MG63 (cell line): ENCODE results near the gene DERL2. TPM values are rescaled to one million over a fixed set of nuclear protein-coding genes. Genes with fewer than 3 reads are reported as not detected.

Source experiments
- DNase-seq: peaks from one replicate; pipeline ENCODE4 v3.0.0-alpha.2; 2020
- H3K27me3 ChIP-seq: fragments of 250-450 bp; sonication (Bioruptor Pico); 2 replicates; pipeline ENCODE4 v1.5.1; 2020; ENCODE audit warnings: mild to moderate bottlenecking, moderate library complexity
- H3K36me3 ChIP-seq: fragments of 250-450 bp; sonication (Bioruptor Pico); 2 replicates; pipeline ENCODE4 v1.5.1; 2020; ENCODE audit warnings: mild to moderate bottlenecking, moderate library complexity
- H3K4me3 ChIP-seq: fragments of 250-450 bp; sonication (Bioruptor Pico); 2 replicates; pipeline ENCODE4 v1.5.1; 2020; ENCODE audit warnings: mild to moderate bottlenecking, moderate library complexity
- H3K9me3 ChIP-seq: fragments of 250-450 bp; sonication (Bioruptor Pico); 2 replicates; pipeline ENCODE4 v1.5.1; 2020; ENCODE audit warnings: mild to moderate bottlenecking, moderate library complexity
- total RNA-seq: library from RNA; depleted of rRNA; stranded (reverse); fragments of >200 nt; shearing (Covaris generic); gene quantifications from 2 replicates; pipeline ENCODE4 v1.2.3, GENCODE V29; 2014; ENCODE audit warnings: low replicate concordance; rRNA removed

The DERL2 gene
- total RNA-seq: 15.2 and 53.2 TPM in 2 replicates

DNA sequence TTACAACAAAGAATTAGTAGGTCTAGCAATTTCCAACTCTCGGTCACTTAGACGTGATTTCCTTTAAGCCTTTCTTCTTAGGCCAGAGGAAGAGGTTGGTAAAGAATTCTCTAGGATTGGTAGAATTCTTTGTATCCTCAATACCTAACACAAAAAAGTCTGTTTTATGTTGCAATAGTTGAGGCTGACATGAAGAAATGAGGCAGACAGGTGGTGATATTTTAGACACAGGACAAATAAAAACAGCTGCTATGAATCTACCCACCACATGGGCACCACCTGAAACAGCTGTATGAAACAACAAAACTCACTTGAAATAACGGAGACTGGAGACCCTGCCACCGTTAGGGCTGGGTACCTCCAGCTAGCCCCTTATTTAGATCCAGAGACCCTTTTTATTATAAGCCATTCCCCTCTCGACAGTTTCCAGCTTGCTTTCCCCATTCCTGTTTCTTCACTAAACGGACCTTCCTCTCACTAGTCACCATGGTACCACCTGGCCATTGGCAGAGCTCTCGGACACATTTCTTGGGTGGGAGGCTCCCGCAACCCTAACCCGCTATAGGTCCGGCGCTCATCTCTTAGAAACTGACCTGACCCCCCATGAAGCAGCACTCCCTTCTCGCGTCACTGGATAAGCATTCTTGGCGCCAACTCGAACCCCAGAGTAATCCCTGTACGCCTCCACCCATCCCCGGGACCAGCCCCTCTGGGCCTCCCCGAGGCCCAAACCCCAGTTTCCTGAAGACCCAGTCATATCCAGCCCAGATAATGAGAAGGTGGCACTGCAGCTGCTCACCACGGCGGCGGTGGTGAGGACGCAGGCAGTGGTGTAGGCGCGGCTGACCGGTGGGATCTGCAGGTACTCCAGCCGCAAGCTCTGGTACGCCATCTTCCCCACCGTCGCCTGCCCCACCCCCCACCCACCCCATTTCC is at the start of gene DERL2:
TSS of gene DERL2 (minus strand) at position 909 of the 936 bp plus-strand sequence. CDS start at position 892, 17 bp downstream.
- no peaks in the 10 kb centered on the region for H3K9me3 ChIP-seq
- H3K36me3 ChIP-seq: peaks cover 69% of the 10 kb centered on the region
- H3K4me3 ChIP-seq: peak within 1 kb of the TSS; percentile 86
- H3K27me3 ChIP-seq: no peaks in the 10 kb centered on the region
- DNase-seq: peak; percentile 21

GRCh38 chr17:5535436-5535835 is 49.5 kb upstream of the DERL2 start:
- H3K9me3 ChIP-seq: no peaks in the 10 kb centered on the region
- no peaks in the 10 kb centered on the region for H3K27me3 ChIP-seq
- no peaks in the 10 kb centered on the region for H3K36me3 ChIP-seq
- H3K4me3 ChIP-seq: no peak overlapping the region
- DNase-seq: no peak

- Histone ChIP-seq H3K27me3 (no peaks in the 10 kb centered on the region), H3K36me3 (no peaks in the 10 kb centered on the region), H3K9me3 (no peaks in the 10 kb centered on the region), H3K4me3 (no peak overlapping the region)
- DNase-seq: no peak
Observed at GRCh38 chr17:5533486-5534315, 47.7 kb upstream of the DERL2 start.

DNA sequence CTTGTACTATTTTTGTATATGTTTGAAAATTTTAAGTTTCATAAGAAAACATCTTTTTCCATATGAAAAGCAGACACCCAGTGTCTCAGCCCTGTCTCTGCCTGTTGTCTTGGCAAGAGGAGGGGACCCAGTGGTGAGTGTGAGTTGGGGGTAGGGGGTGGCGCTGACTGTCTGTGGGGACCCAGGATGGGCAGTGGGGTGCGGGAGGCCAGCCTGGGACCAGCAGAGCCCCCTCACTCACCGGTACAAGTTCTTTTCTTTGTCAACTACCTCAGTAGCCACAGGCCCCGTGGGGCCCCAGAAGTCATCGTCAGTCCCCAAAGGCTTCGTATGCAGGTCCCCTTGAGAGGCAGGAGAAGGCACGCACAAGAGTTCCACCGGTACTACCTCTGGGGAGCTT is 46.6 kb upstream of the DERL2 start:
- Histone ChIP-seq H3K9me3 (no peaks in the 10 kb centered on the region), H3K4me3 (no peak overlapping the region), H3K36me3 (no peaks in the 10 kb centered on the region), H3K27me3 (no peaks in the 10 kb centered on the region)
- no peak for DNase-seq

DNA sequence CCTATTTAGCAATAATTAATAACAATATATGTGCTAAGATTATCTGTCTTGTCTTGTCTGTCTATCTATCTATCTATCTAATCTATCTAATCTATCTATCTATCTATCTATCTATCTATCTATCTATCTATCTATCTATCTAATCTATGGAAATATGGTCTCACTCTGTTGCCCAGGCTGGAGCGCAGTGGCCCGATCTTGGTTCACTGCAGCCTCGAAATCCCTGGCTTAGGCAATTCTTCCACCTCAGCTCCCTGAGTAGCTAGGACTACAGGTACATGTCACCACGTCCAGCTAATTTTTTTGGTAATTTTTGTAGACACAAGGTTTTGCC is 45.1 kb upstream of the DERL2 start:
- H3K36me3 ChIP-seq: no peaks in the 10 kb centered on the region
- H3K4me3 ChIP-seq: no peak overlapping the region
- no peak for DNase-seq
- no peaks in the 10 kb centered on the region for H3K27me3 ChIP-seq
- H3K9me3 ChIP-seq: no peaks in the 10 kb centered on the region

GRCh38 chr17:5530265-5531084 is 44.5 kb upstream of the DERL2 start:
- DNase-seq: no peak
- no peaks in the 10 kb centered on the region for H3K27me3 ChIP-seq
- H3K9me3 ChIP-seq: no peaks in the 10 kb centered on the region
- H3K36me3 ChIP-seq: no peaks in the 10 kb centered on the region
- no peak overlapping the region for H3K4me3 ChIP-seq

GRCh38 chr17:5527601-5528250 is 41.7 kb upstream of the DERL2 start:
- H3K4me3 ChIP-seq: no peak overlapping the region
- DNase-seq: no peak
- no peaks in the 10 kb centered on the region for H3K36me3 ChIP-seq
- H3K9me3 ChIP-seq: no peaks in the 10 kb centered on the region
- no peaks in the 10 kb centered on the region for H3K27me3 ChIP-seq

DNA sequence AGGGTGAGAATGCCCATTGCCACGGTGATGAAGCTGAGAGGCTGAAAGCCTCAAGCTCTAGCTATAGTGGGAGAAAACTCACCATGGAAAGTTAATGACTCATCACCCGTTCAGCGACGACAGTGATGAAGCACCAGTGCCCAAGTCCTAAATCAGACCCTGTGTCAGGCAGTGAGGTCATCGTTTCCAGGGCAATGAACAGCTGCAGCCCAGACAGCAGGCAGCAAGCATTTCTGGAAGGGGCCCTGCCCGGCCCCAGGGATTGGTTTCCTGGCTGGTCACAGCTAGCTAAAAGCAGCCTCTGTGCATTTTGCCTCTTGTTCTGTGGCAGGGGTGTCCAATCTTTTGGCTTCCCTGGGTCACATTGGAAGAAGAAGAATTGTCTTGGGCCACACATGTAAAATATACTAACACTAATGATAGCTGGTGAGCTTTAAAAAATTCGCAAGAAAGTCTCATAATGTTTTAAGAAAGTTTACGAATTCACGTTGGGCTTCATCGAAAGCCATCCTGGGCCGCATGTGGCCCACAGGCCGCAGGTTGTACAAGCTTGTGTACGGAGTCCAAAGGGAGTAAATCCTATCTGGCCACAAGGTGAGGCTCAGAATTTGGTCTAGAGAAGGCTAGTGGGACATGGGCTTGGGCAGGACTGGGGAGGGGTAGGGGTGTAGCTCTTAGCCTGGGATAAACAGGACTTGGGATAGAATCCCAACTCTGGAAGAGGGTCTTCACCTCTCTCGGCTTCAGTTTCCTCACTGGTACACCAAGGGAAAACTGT is 41.0 kb upstream of the DERL2 start:
- Histone ChIP-seq H3K27me3 (no peaks in the 10 kb centered on the region), H3K4me3 (no peak overlapping the region), H3K9me3 (no peaks in the 10 kb centered on the region), H3K36me3 (no peaks in the 10 kb centered on the region)
- peak; percentile 92 for DNase-seq

DNA sequence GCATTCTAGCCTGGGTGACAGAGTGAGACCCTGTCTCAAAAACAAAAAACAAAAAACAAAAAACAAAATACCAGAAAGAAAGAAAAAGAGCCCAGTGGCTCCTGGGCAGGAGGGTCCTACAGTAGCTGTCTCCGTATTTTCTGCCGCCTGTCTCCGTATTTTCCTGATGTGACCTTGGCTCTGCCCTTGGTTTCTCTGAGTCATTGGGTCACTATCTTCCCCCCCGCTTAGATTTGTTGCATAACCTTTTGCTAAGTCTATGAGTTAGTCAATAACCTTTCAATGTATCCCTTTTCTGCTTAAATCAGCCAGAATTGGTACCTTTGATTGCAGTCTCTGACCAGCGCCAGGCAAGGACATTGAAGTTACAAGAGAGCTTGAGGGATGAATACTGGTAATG is 37.3 kb upstream of the DERL2 start:
- H3K9me3 ChIP-seq: no peaks in the 10 kb centered on the region
- DNase-seq: no peak
- no peaks in the 10 kb centered on the region for H3K36me3 ChIP-seq
- no peak overlapping the region for H3K4me3 ChIP-seq
- no peaks in the 10 kb centered on the region for H3K27me3 ChIP-seq

- DNase-seq: no peak
- Histone ChIP-seq H3K9me3 (no peaks in the 10 kb centered on the region), H3K4me3 (no peak overlapping the region), H3K27me3 (no peaks in the 10 kb centered on the region), H3K36me3 (no peaks in the 10 kb centered on the region)
Observed at GRCh38 chr17:5522476-5522875, 36.5 kb upstream of the DERL2 start.

DNA sequence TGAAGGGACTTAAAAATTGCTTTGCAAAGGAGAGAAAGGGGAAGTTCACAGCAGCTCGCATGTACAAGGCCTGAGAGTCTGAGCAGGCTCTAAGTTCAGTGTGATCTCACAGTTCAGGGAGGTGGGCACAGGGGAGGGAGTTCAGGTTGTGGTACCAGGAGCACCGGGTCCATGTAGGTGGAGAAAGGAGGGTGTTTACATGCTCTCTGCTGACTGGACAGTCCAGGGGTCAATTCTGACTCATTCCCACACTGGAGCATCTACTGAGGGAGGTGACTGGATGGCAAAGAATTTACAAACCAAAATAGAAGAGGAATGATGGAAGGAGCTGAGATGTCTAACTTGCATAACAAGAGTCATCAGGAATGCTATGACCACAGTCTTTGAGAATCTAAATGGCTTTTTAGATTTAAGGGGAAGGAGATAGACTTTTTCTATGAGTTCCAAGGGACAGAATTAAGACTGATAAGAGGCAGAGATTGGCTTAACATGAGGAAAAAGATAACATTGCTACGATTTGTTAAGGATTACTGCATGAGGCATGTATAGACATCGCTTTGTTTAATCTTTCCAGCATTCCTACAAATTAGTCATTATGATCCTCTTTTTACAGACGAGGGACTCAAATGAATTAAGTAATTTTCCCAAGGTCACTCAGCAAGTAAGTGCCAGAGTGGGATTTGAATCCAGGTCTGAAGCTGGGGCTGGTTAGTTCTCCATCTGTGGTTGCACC is 30.2 kb upstream of the DERL2 start:
- no peaks in the 10 kb centered on the region for H3K9me3 ChIP-seq
- DNase-seq: peak; percentile 83
- H3K27me3 ChIP-seq: no peaks in the 10 kb centered on the region
- no peak overlapping the region for H3K4me3 ChIP-seq
- no peaks in the 10 kb centered on the region for H3K36me3 ChIP-seq

DNA sequence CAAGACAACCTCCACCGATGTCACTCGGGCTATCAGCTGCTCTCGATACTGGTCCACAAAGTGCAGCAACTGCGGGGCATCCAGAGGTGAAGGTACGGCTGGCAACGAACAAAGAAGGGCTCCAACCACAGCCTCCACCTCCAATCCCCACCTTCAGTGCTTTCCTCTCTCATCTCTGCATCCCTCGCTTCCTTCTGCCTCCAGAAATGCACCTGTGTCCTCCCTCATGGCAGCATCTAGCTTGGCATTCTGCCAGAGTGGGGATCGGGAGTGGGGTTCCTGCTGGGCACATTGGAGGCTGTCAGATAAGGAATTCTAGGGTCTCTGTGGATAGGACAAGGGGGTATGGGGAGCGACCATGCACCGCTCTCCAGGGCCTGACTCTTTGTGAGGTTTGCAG is 29.0 kb upstream of the DERL2 start:
- Histone ChIP-seq H3K4me3 (no peak overlapping the region), H3K9me3 (no peaks in the 10 kb centered on the region), H3K36me3 (no peaks in the 10 kb centered on the region), H3K27me3 (no peaks in the 10 kb centered on the region)
- DNase-seq: no peak

DNA sequence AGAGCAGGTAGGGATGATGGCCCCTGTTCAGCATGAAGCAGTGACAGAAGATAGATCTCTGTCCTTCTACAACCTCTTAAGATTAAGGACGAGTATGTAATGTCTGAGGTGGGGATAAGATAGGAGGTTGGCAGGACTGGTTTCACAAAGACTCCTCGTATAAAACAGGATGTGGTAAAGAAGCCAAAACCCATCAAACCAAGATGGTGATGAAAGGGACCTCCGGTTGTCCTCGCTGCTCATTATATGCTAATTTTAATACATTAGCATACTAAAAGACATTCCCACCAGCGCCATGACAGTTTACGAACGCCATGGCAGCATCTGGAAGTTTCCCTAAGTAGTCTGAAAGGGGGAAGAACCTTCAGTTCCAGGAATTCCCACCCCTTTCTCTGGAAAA is 27.6 kb upstream of the DERL2 start:
- H3K4me3 ChIP-seq: no peak overlapping the region
- DNase-seq: no peak
- H3K36me3 ChIP-seq: no peaks in the 10 kb centered on the region
- no peaks in the 10 kb centered on the region for H3K9me3 ChIP-seq
- H3K27me3 ChIP-seq: no peaks in the 10 kb centered on the region

DNA sequence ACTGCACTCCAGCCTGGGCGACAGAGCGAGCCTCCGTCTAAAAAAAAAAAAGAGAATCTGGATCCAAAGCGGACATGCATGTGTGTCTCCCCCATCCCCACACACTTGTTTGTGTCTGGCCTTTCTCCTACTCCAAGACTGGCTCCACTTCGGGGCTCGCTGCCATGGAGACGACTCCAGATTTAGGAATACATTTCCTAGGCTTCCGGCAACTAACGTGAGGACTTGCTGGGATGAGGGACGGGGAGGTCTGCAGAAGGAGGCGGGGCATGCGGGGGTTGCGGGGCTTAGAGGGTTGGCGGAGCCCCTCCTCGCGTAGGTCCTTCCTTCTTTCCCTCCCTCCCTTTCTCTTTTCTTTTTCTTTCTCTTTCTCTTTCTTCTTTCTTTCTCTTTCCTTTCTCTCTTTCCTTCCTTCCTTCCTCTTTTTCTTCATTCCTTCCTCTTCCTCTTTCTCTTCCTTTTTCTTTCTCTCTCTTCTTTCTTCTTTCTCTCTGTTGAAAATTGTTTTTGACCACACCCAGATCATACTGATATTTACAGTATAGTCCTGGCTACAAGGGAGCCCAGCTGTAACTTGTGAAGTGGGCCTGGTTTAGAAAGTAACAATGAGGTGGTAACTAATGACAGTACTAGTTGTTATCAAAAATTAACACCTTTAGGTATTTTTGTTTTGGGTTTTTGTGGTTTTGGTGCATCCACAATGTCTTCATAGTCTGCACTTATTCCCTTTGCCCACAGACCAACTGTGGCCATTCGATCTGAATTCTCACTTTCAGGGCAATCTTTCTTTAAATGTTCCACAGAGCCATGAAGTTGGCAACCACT is 25.6 kb upstream of the DERL2 start:
- no peak for DNase-seq
- Histone ChIP-seq H3K9me3 (no peaks in the 10 kb centered on the region), H3K4me3 (no peak overlapping the region), H3K36me3 (no peaks in the 10 kb centered on the region), H3K27me3 (no peaks in the 10 kb centered on the region)
